ENCODE measurements around the gene KRTAP10-11. TPM values are rescaled to one million over a fixed set of nuclear protein-coding genes. Genes with fewer than 3 reads are reported as not detected.
A peak's percentile ranks its signal among the peaks of the same experiment; 100 is the strongest.

KRTAP10-11 gene
- total RNA-seq, 1 donor from 2014 or later = not detected

DNA sequence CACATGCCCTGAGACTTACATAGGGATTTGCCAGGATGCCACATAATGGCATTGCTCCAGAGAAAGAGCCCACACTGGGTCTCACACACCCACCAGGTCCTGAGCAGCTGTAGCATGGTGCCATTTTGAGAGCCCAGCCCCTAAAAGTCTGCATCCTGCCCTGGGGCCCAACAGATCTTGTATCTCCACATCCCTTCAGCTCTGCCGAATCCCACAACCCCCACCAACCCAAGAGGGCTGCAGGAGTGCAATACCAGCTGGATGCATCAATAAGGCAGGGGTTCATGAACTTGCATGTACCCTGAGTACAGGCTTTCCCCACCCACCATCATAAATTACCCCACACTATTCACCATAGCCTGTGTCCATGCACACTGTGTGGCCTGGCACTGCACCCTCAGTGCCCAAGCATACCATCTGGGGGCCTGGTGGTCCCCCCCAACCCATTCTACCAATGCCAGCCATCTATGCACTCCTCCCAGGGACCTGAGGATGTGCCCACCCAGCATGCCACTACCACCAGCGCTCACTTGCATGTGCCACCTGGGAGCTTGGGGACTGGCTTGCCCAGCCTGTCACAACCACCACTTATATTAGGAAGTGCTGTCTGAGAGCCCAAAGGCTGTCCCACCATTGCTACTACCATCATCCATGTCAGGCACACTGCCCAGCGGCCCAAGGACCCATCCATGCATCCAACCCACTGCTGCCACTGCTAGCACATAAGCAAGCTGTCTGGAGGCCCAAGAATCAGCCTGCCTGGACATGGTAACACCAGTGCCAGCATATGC lies 24.6 kb downstream of the KRTAP10-11 start:
- no peak overlapping the region for H3K27ac Mint-ChIP-seq (ENCODE audit: unreplicated experiment)
- TF ChIP-seq, protein P1, sequence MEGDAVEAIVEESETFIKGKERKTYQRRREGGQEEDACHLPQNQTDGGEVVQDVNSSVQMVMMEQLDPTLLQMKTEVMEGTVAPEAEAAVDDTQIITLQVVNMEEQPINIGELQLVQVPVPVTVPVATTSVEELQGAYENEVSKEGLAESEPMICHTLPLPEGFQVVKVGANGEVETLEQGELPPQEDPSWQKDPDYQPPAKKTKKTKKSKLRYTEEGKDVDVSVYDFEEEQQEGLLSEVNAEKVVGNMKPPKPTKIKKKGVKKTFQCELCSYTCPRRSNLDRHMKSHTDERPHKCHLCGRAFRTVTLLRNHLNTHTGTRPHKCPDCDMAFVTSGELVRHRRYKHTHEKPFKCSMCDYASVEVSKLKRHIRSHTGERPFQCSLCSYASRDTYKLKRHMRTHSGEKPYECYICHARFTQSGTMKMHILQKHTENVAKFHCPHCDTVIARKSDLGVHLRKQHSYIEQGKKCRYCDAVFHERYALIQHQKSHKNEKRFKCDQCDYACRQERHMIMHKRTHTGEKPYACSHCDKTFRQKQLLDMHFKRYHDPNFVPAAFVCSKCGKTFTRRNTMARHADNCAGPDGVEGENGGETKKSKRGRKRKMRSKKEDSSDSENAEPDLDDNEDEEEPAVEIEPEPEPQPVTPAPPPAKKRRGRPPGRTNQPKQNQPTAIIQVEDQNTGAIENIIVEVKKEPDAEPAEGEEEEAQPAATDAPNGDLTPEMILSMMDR (IDR thresholded peaks at IDR 0.05) = no peak
- peak; percentile 72 for DNase-seq (ENCODE audit: extremely low spot score, unreplicated experiment)
- H3K36me3 Mint-ChIP-seq (ENCODE audit: unreplicated experiment) = no peaks in the 10 kb centered on the region
- H3K27me3 Mint-ChIP-seq (ENCODE audit: unreplicated experiment) = peaks cover 33% of the 10 kb centered on the region
- H3K4me1 Mint-ChIP-seq (ENCODE audit: unreplicated experiment) = no peaks in the 10 kb centered on the region
- peaks cover 31% of the 10 kb centered on the region for H3K9me3 Mint-ChIP-seq (ENCODE audit: unreplicated experiment)
- no peak overlapping the region for H3K4me3 Mint-ChIP-seq (ENCODE audit: unreplicated experiment)

DNA sequence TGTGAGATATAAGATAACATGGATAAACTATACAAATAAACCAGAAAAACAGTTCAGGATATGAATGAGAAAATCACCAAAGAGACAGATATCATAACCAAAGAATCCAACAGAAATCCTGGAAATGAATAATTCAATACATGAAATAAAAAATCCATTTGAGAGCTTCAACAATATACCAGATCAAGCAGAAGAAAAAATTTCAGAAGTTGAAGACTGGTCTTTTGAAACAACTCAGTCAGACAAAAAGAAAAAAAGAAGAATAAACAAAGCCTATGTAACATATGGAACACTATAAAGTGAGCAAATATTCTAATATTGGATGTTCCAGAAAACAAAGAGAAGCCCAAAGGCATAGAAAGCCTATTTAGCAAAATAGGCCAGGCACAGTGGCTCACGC lies 25.7 kb downstream of the KRTAP10-11 start:
- peaks cover 43% of the 10 kb centered on the region for H3K27me3 Mint-ChIP-seq (ENCODE audit: unreplicated experiment)
- no peak for DNase-seq (ENCODE audit: extremely low spot score, unreplicated experiment)
- peaks cover 31% of the 10 kb centered on the region for H3K9me3 Mint-ChIP-seq (ENCODE audit: unreplicated experiment)
- no peak overlapping the region for H3K27ac Mint-ChIP-seq (ENCODE audit: unreplicated experiment)
- TF ChIP-seq, protein P1 (IDR thresholded peaks at IDR 0.05) = no peak
- H3K36me3 Mint-ChIP-seq (ENCODE audit: unreplicated experiment) = no peaks in the 10 kb centered on the region
- no peak overlapping the region for H3K4me3 Mint-ChIP-seq (ENCODE audit: unreplicated experiment)
- H3K4me1 Mint-ChIP-seq (ENCODE audit: unreplicated experiment) = no peaks in the 10 kb centered on the region

DNA sequence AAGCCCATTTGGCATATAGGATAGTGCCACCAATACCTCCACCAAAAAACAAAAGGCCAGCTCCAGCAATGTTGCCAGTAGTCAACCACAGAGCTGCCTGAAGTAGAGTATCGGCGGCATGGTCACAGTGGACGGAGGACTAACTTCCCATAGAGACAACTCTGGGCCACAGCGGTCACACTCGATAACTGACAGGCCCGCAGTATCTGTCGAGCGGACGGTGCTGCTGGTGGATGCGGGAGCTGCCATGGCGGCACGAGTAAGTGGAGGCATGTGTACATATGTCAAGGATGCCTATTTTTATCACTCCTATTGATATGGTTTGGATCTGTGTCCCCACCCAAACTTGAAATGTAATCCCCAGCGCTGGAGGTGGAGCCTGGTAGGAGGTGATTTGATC lies 31.7 kb downstream of the KRTAP10-11 start:
- no peak overlapping the region for H3K4me3 Mint-ChIP-seq (ENCODE audit: unreplicated experiment)
- peak; percentile 72 for DNase-seq (ENCODE audit: extremely low spot score, unreplicated experiment)
- TF ChIP-seq, protein P1 (IDR thresholded peaks at IDR 0.05) = no peak
- H3K27me3 Mint-ChIP-seq (ENCODE audit: unreplicated experiment) = peaks cover 58% of the 10 kb centered on the region
- peaks cover 13% of the 10 kb centered on the region for H3K9me3 Mint-ChIP-seq (ENCODE audit: unreplicated experiment)
- no peak overlapping the region for H3K27ac Mint-ChIP-seq (ENCODE audit: unreplicated experiment)
- H3K4me1 Mint-ChIP-seq (ENCODE audit: unreplicated experiment) = no peaks in the 10 kb centered on the region
- no peaks in the 10 kb centered on the region for H3K36me3 Mint-ChIP-seq (ENCODE audit: unreplicated experiment)

DNA sequence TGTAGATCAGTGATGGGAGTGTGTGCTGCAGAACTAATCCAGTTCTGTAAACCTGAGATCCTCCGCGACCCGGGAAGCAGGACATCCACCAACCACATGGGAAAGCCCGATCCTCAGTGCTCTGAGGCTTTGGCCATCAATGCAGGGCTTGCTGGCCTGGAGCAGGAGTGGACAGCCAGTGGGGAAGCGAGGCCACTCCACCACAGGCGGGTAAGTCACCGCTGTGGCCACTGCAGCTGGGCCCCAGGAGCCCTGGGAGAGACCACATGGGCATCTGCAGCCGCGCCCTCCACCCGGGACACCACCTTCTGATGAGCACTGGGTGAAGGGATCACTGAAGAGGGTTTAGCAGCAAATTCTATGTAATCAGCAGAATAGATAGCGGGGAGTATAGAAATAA lies 34.9 kb downstream of the KRTAP10-11 start:
- no peaks in the 10 kb centered on the region for H3K4me1 Mint-ChIP-seq (ENCODE audit: unreplicated experiment)
- H3K27ac Mint-ChIP-seq (ENCODE audit: unreplicated experiment) = no peak overlapping the region
- TF ChIP-seq, protein P1 (IDR thresholded peaks at IDR 0.05) = no peak
- no peaks in the 10 kb centered on the region for H3K36me3 Mint-ChIP-seq (ENCODE audit: unreplicated experiment)
- H3K9me3 Mint-ChIP-seq (ENCODE audit: unreplicated experiment) = no peaks in the 10 kb centered on the region
- H3K4me3 Mint-ChIP-seq (ENCODE audit: unreplicated experiment) = no peak overlapping the region
- DNase-seq (ENCODE audit: extremely low spot score, unreplicated experiment) = peak; percentile 69
- H3K27me3 Mint-ChIP-seq (ENCODE audit: unreplicated experiment) = peaks cover 65% of the 10 kb centered on the region

DNA sequence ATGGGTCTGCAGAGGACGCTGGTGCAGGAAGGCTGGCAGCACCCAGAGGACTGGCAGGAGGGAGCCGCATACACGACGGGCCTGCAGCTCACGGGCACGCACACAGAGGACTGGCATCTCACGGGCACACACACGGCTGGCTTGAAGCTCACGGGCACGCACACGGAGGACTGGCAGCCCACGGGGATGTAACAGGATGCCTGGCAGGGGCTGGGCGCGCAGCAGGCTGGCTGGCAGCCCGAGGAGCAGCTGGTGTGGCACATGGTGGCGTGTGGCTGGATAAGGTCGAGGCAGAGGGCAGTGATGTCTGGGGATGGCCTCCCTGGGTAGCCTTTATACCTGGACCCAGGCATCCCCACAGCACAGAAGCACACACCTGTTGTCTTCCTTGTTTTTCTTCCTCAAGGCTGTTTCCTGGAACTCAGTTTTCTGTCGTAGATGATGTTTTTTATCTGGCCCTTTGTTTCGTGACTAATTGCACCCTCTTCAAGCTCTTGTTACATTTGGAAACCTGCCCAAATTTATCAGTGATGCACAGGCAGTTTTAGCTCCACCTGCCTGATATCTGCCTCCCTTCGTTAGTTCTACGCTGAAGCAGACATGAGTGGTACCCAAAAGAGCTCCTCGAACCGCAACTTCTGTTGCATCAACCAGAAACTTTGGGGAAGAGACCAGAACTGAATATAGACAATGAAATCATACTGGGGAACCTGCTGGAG lies 35.8 kb downstream of the KRTAP10-11 start, which contains the start of gene KRTAP12-1:
Gene KRTAP12-1 (minus strand): TSS at position 303 of the 719 bp plus-strand sequence. CDS start 40 bp downstream, at position 263.
- TF ChIP-seq, protein P1 (IDR thresholded peaks at IDR 0.05) = no peak
- Mint-ChIP-seq H3K9me3 (ENCODE audit: unreplicated experiment) (no peaks in the 10 kb centered on the region), H3K27me3 (ENCODE audit: unreplicated experiment) (peaks cover 66% of the 10 kb centered on the region), H3K27ac (ENCODE audit: unreplicated experiment) (no peak within 1 kb of the TSS), H3K4me3 (ENCODE audit: unreplicated experiment) (no peak within 1 kb of the TSS), H3K4me1 (ENCODE audit: unreplicated experiment) (peaks cover 6% of the 10 kb centered on the region), H3K36me3 (ENCODE audit: unreplicated experiment) (no peaks in the 10 kb centered on the region)
- peak; percentile 75 for DNase-seq (ENCODE audit: extremely low spot score, unreplicated experiment)

Measured in osteocyte (in vitro differentiated cells).